ACC112 (cell line): ENCODE results near the gene NKD2.

ENCODE experiments used
- H2AFZ ChIP-seq: fragments of 200-600 bp; sonication (generic); one replicate; pipeline ENCODE4 v1.6.0; 2017; ENCODE audit warnings: antibody characterized with exemption, low read length; ENCODE audit not compliant: unreplicated experiment
- H3K27ac ChIP-seq: fragments of 200-600 bp; sonication (generic); 2 replicates; pipeline ENCODE4 v1.5.1; 2014; ENCODE audit warnings: low read depth, mild to moderate bottlenecking, antibody characterized with exemption, low read length, moderate library complexity
- H3K27me3 ChIP-seq: fragments of 200-600 bp; sonication (generic); 2 replicates; pipeline ENCODE4 v1.6.1; 2014; ENCODE audit warnings: mild to moderate bottlenecking, antibody characterized with exemption, low read length, moderate library complexity, mixed read lengths; ENCODE audit not compliant: insufficient read depth
- H3K36me3 ChIP-seq: fragments of 200-600 bp; sonication (generic); 2 replicates; pipeline ENCODE4 v1.6.1; 2016; ENCODE audit warnings: mild to moderate bottlenecking, antibody characterized with exemption, low read length, moderate library complexity, mixed read lengths; ENCODE audit not compliant: insufficient read depth
- H3K4me1 ChIP-seq: fragments of 200-600 bp; sonication (generic); one replicate; pipeline ENCODE4 v1.6.1; 2016; ENCODE audit warnings: low read length, mixed read lengths; ENCODE audit not compliant: insufficient read depth, unreplicated experiment, control insufficient read depth
- H3K4me3 ChIP-seq: fragments of 200-600 bp; sonication (generic); 2 replicates; pipeline ENCODE4 v1.5.1; 2014; ENCODE audit warnings: mild to moderate bottlenecking, low read depth, low read length
- H3K79me2 ChIP-seq: fragments of 200-600 bp; sonication (generic); one replicate; pipeline ENCODE4 v1.6.0; 2016; ENCODE audit warnings: low read length; ENCODE audit not compliant: control insufficient read depth, unreplicated experiment, insufficient read depth

NKD2 gene

GRCh38 chr5:1085391-1085790, 76.8 kb downstream of the NKD2 start:
- Histone ChIP-seq H3K27me3 (no peaks in the 10 kb centered on the region), H2AFZ (no peak overlapping the region), H3K27ac (no peak overlapping the region), H3K79me2 (no peaks in the 10 kb centered on the region), H3K36me3 (no peaks in the 10 kb centered on the region), H3K4me1 (peaks cover 2% of the 10 kb centered on the region), H3K4me3 (no peak overlapping the region)

GRCh38 chr5:1086137-1086536, 77.5 kb downstream of the NKD2 start:
- no peaks in the 10 kb centered on the region for H3K27me3 ChIP-seq
- no peak overlapping the region for H3K27ac ChIP-seq
- no peak overlapping the region for H3K4me3 ChIP-seq
- no peaks in the 10 kb centered on the region for H3K36me3 ChIP-seq
- peaks cover 6% of the 10 kb centered on the region for H3K4me1 ChIP-seq
- no peaks in the 10 kb centered on the region for H3K79me2 ChIP-seq
- no peak overlapping the region for H2AFZ ChIP-seq

GRCh38 chr5:1086871-1087270, 78.3 kb downstream of the NKD2 start:
- Histone ChIP-seq H3K27ac (no peak overlapping the region), H3K79me2 (no peaks in the 10 kb centered on the region), H3K4me1 (peaks cover 6% of the 10 kb centered on the region), H3K36me3 (no peaks in the 10 kb centered on the region), H3K4me3 (no peak overlapping the region), H2AFZ (no peak overlapping the region), H3K27me3 (no peaks in the 10 kb centered on the region)

DNA sequence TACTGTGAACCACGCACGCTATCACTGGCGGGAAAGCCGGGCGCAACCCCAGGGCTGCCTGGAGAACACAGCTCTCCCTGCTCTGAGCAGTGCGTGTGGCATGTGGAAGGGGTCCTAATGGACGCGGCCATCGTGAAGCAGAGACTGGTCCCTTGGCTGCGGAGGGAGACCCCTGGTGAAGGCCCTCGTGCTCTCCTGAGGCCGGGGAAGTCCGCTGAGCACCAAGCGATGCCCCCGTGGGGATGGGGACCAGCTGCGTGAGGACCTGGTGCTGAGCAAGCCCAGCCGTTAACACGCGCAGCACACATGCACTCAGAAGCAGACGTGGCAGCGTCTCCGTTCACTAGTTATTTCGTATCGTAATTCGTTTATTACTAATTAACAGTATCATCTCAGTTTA, 78.8 kb downstream of the NKD2 start:
- Histone ChIP-seq H3K27me3 (no peaks in the 10 kb centered on the region), H3K79me2 (no peaks in the 10 kb centered on the region), H3K36me3 (no peaks in the 10 kb centered on the region), H2AFZ (no peak overlapping the region), H3K4me3 (no peak overlapping the region), H3K4me1 (peaks cover 6% of the 10 kb centered on the region), H3K27ac (no peak overlapping the region)

DNA sequence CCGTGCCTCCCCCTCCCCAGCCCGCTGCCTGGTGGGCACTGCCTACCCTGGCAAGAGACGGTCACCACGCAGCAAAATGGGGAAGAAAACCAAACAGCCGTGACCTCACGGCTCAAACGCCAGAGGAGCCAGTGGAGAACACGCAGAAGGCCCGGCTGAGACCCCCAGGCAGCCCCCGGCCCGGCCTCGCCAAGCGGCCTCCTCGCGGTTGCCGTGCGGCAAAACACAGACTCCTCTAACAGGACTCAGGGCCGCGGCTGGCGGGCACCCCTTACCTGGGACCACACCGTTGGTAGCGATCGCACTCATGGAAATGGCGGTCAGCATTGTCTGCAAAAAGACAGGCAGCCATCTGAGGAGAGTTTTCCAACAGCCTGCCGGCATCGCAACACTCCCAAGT, 79.4 kb downstream of the NKD2 start:
- H3K27ac ChIP-seq = no peak overlapping the region
- no peak overlapping the region for H2AFZ ChIP-seq
- no peaks in the 10 kb centered on the region for H3K36me3 ChIP-seq
- H3K79me2 ChIP-seq = no peaks in the 10 kb centered on the region
- no peak overlapping the region for H3K4me3 ChIP-seq
- H3K4me1 ChIP-seq = peaks cover 6% of the 10 kb centered on the region
- no peaks in the 10 kb centered on the region for H3K27me3 ChIP-seq
